ENCODE measurements around the gene KCNE1. TPM values are rescaled to one million over a fixed set of nuclear protein-coding genes. Genes with fewer than 3 reads are reported as not detected.
"Not testable (repeated sequence)": the region's sequence is repeated elsewhere in the genome, so short reads cannot be mapped to it uniquely, and the experiment has no call there.

Gene KCNE1
- polyA plus RNA-seq, 3 donors = 0.27 to 1.2 TPM; not detected in 1

- DNase-seq (ENCODE audit: low read depth in 3 of 3, low spot score in 2 of 3) = not testable (repeated sequence)
Measured at GRCh38 chr21:34429710-34430109, 82.3 kb downstream of the KCNE1 start.

GRCh38 chr21:34428441-34428840, 83.6 kb downstream of the KCNE1 start:
- DNase-seq (ENCODE audit: low read depth in 3 of 3, low spot score in 2 of 3) = not testable (repeated sequence)

- not testable (repeated sequence) for DNase-seq (ENCODE audit: low read depth in 3 of 3, low spot score in 2 of 3)
Measured at GRCh38 chr21:34427339-34427738, 84.7 kb downstream of the KCNE1 start.

GRCh38 chr21:34423805-34424204, 88.2 kb downstream of the KCNE1 start, which contains the start of gene SMIM34:
TSS of gene SMIM34 (minus strand) at chr21:34423951. CDS start at chr21:34423839, 112 bp downstream.
- DNase-seq (ENCODE audit: low read depth in 3 of 3, low spot score in 2 of 3) = not testable (repeated sequence)

GRCh38 chr21:34417448-34418077, 94.4 kb downstream of the KCNE1 start:
- DNase-seq (ENCODE audit: low read depth in 3 of 3, low spot score in 2 of 3) = not testable (repeated sequence)

GRCh38 chr21:34407294-34407693, 104.7 kb downstream of the KCNE1 start:
- DNase-seq (ENCODE audit: low read depth in 3 of 3, low spot score in 2 of 3) = not testable (repeated sequence)

GRCh38 chr21:34406676-34407075, 105.3 kb downstream of the KCNE1 start:
- not testable (repeated sequence) for DNase-seq (ENCODE audit: low read depth in 3 of 3, low spot score in 2 of 3)

- DNase-seq (ENCODE audit: low read depth in 3 of 3, low spot score in 2 of 3) = not testable (repeated sequence)
Measured at GRCh38 chr21:34406102-34406501, 105.9 kb downstream of the KCNE1 start.

- DNase-seq (ENCODE audit: low read depth in 3 of 3, low spot score in 2 of 3) = not testable (repeated sequence)
Measured at GRCh38 chr21:34405686-34406085, 106.3 kb downstream of the KCNE1 start.

- DNase-seq (ENCODE audit: low read depth in 3 of 3, low spot score in 2 of 3) = not testable (repeated sequence)
Measured at GRCh38 chr21:34404742-34405141, 107.3 kb downstream of the KCNE1 start.

- not testable (repeated sequence) for DNase-seq (ENCODE audit: low read depth in 3 of 3, low spot score in 2 of 3)
Measured at GRCh38 chr21:34400522-34400921, 111.5 kb downstream of the KCNE1 start.

Other genes with a start within 250 kb of the KCNE1 start
- gene KCNE2, start 148.2 kb downstream of the KCNE1 start, polyA plus RNA-seq (ENCODE audit: insufficient read length in 3 of 3) = 1 to 10 TPM in 1 of 3 donors, under 1 TPM in 2; 0.87 to 1.2 (median 0.88) TPM
- gene SMIM11, start 136.7 kb downstream of the KCNE1 start, polyA plus RNA-seq (ENCODE audit: insufficient read length in 3 of 3) = 10 to 100 TPM in 1 of 3 donors, 1 to 10 TPM in 2; 8.1 to 11.0 (median 9.8) TPM
- gene SMIM34, start 88.3 kb downstream of the KCNE1 start, polyA plus RNA-seq (ENCODE audit: insufficient read length in 3 of 3) = under 1 TPM; 0.11 to 0.35 (median 0.27) TPM
- 10 to 100 TPM; 34.8 to 39.4 (median 35.5) TPM for gene RCAN1, start 102.9 kb upstream of the KCNE1 start, polyA plus RNA-seq (ENCODE audit: insufficient read length in 3 of 3)
- gene CLIC6, start 156.8 kb upstream of the KCNE1 start, polyA plus RNA-seq (ENCODE audit: insufficient read length in 3 of 3) = 1 to 10 TPM; 1.2 to 2.1 (median 1.8) TPM

All from right renal cortex interstitium (tissue), 3 donors.